ENCODE data around the gene TPRA1.

DNA sequence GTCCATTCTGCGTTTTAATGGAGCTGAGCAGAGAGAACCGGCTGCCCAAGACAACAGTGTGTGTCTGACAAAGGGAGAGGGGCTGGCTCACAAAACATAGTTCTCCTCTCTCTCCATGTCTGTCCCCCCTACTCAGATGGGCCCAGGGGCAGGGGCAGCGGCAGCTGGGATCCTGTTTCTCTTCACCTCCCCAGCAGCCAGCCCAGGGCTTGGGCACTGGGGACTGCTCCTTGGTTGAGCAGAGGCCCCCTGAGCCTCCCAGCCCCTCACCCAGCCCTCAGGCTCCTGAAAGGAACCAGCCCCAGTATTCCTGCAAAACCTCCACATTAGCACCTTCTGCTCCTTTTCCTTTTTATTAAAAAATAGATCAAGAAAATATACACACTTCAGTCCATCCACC lies 17.8 kb downstream of the TPRA1 start:
- TF ChIP-seq MAFK (IDR thresholded peaks at IDR 0.05; ENCODE audit: partially characterized antibody): no peak
- TF ChIP-seq, protein P1, sequence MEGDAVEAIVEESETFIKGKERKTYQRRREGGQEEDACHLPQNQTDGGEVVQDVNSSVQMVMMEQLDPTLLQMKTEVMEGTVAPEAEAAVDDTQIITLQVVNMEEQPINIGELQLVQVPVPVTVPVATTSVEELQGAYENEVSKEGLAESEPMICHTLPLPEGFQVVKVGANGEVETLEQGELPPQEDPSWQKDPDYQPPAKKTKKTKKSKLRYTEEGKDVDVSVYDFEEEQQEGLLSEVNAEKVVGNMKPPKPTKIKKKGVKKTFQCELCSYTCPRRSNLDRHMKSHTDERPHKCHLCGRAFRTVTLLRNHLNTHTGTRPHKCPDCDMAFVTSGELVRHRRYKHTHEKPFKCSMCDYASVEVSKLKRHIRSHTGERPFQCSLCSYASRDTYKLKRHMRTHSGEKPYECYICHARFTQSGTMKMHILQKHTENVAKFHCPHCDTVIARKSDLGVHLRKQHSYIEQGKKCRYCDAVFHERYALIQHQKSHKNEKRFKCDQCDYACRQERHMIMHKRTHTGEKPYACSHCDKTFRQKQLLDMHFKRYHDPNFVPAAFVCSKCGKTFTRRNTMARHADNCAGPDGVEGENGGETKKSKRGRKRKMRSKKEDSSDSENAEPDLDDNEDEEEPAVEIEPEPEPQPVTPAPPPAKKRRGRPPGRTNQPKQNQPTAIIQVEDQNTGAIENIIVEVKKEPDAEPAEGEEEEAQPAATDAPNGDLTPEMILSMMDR (IDR thresholded peaks at IDR 0.05): no peak
- TF ChIP-seq HDAC2 (IDR thresholded peaks at IDR 0.05): no peak
- TF ChIP-seq POLR2A (IDR thresholded peaks at IDR 0.05; ENCODE audit: low read length): no peak

All from A549 (cell line).